H1 (cell line): Measurements from ENCODE around the gene PPBP. TPM values are rescaled to one million over a fixed set of nuclear protein-coding genes. Genes with fewer than 3 reads are reported as not detected.
"Not testable (repeated sequence)": the region's sequence is repeated elsewhere in the genome, so short reads cannot be mapped to it uniquely, and the experiment has no call there.

Source experiments
- CTCF ChIA-PET: fragments of 300-600 bp; sonication (Branson Sonifier 250); formaldehyde crosslinking; loops from one replicate; lab custom pipeline; 2021; ENCODE audit not compliant: partially characterized antibody; lab: Charles Lee
- POLR2A ChIA-PET: fragments of 300-600 bp; sonication (Branson Sonifier 250); formaldehyde crosslinking; loops from one replicate; lab custom pipeline; 2021; ENCODE audit warnings: inconsistent platforms; ENCODE audit not compliant: partially characterized antibody; lab: Charles Lee
- DNase-seq, 2 experiments: peaks; one replicate each; pipeline versions ENCODE4 v3.0.0 to v3.0.0-alpha.2; 2010 to 2022; ENCODE audit warnings: low spot score in 2 of 2, low read depth in 1 of 2, mixed read lengths in 1 of 2
- FAIRE-seq: peaks from 2 replicates; lab custom pipeline; 2011; peaks lifted over from hg19 to GRCh38; lab: Jason Lieb, UNC
- H2AFZ ChIP-seq: 2 replicates; pipeline ENCODE4 v1.8.1; 2012; ENCODE audit warnings: low read length, inconsistent platforms
- H2AK5ac ChIP-seq: 2 replicates; pipeline ENCODE4 v1.6.1; 2013; ENCODE audit warnings: low read depth, low read length
- H2BK120ac ChIP-seq: replicated peaks from 2 replicates; pipeline ENCODE3; 2013; ENCODE audit warnings: low read depth, low read length, inconsistent platforms
- H2BK12ac ChIP-seq: 2 replicates; pipeline ENCODE4 v1.6.1; 2013; ENCODE audit warnings: low read depth, low read length
- H2BK15ac ChIP-seq: 2 replicates; pipeline ENCODE4 v1.6.1; 2013; ENCODE audit warnings: low read length
- H2BK20ac ChIP-seq: 2 replicates; pipeline ENCODE4 v1.6.1; 2013; ENCODE audit warnings: low read length
- H2BK5ac ChIP-seq: 2 replicates; pipeline ENCODE4 v1.6.1; 2013; ENCODE audit warnings: low read depth, low read length
- H3K14ac ChIP-seq: 2 replicates; pipeline ENCODE4 v1.6.1; 2013; ENCODE audit warnings: inconsistent platforms; ENCODE audit not compliant: insufficient read length
- H3K18ac ChIP-seq: 2 replicates; pipeline ENCODE4 v1.6.1; 2013; ENCODE audit warnings: low read length; ENCODE audit errors: extremely low read depth
- H3K23ac ChIP-seq: 2 replicates; pipeline ENCODE4 v1.6.1; 2013; ENCODE audit warnings: inconsistent platforms; ENCODE audit not compliant: insufficient read length
- H3K23me2 ChIP-seq: 2 replicates; pipeline ENCODE4 v1.6.1; 2013; ENCODE audit warnings: low read depth, low read length
- H3K27ac ChIP-seq: 2 replicates; pipeline ENCODE4 v1.6.1; 2011; ENCODE audit warnings: low read depth, low read length, inconsistent platforms
- H3K27me3 ChIP-seq, 4 experiments: replicated peaks in 1 of 4; 1 replicate in 1 of 4; 2 replicates in 3 of 4; pipeline versions ENCODE4 v1.6.1 to v1.8.1; 2011 to 2013; ENCODE audit warnings: low read length in 3 of 4, mild to moderate bottlenecking in 3 of 4, inconsistent platforms in 2 of 4, mixed read lengths in 2 of 4, moderate library complexity in 1 of 4; ENCODE audit not compliant: control insufficient read depth in 3 of 4, insufficient read depth in 3 of 4; ENCODE audit errors: extremely low read depth in 1 of 4
- H3K36me3 ChIP-seq, 4 experiments: 2 replicates each; pipeline versions ENCODE4 v1.6.1 to v1.8.1; 2011 to 2013; ENCODE audit warnings: mild to moderate bottlenecking in 4 of 4, low read length in 3 of 4, moderate library complexity in 2 of 4, control low read depth in 1 of 4, inconsistent platforms in 1 of 4; ENCODE audit not compliant: insufficient read depth in 4 of 4, control insufficient read depth in 2 of 4
- H3K4ac ChIP-seq: replicated peaks from 2 replicates; pipeline ENCODE3; 2013; ENCODE audit warnings: low read length, low read depth, mixed read lengths, inconsistent platforms; ENCODE audit not compliant: insufficient read length
- H3K4me1 ChIP-seq, 4 experiments: replicated peaks in 1 of 4; 1 replicate in 1 of 4; 2 replicates in 3 of 4; pipeline versions ENCODE4 v1.6.1 to v1.8.1; 2011 to 2013; ENCODE audit warnings: low read length in 3 of 4, inconsistent platforms in 2 of 4, mixed read lengths in 1 of 4; ENCODE audit not compliant: insufficient read depth in 4 of 4, control insufficient read depth in 3 of 4
- H3K4me2 ChIP-seq, 2 experiments: 2 replicates each; pipeline versions ENCODE4 v1.6.1 to v1.8.1; 2011 to 2013; ENCODE audit warnings: low read depth in 2 of 2, low read length in 2 of 2, control low read depth in 1 of 2, inconsistent platforms in 1 of 2, mild to moderate bottlenecking in 1 of 2; ENCODE audit not compliant: insufficient read depth in 1 of 2
- H3K4me3 ChIP-seq, 4 experiments: fragments of 200-600, 300-600 bp in 1 of 4; sonication (generic), shearing (Covaris generic), sonication (Bioruptor Twin) in 1 of 4; 2 replicates each; pipeline versions ENCODE4 v1.5.1 to v1.8.1; 2011 to 2016; ENCODE audit warnings: low read length in 4 of 4, low read depth in 3 of 4, control low read depth in 2 of 4, inconsistent platforms in 2 of 4, mild to moderate bottlenecking in 2 of 4, mixed read lengths in 1 of 4, moderate library complexity in 1 of 4; ENCODE audit not compliant: insufficient read depth in 2 of 4; ENCODE audit errors: extremely low read depth in 1 of 4
- H3K56ac ChIP-seq: replicated peaks from 2 replicates; pipeline ENCODE3; 2013; ENCODE audit warnings: low read depth, mild to moderate bottlenecking, mixed read lengths, low read length, inconsistent platforms; ENCODE audit not compliant: insufficient read length
- H3K79me1 ChIP-seq: 2 replicates; pipeline ENCODE4 v1.6.1; 2013; ENCODE audit warnings: low read depth, low read length, control low read depth
- H3K79me2 ChIP-seq, 2 experiments: 2 replicates each; pipeline versions ENCODE4 v1.6.1 to v1.8.1; 2012 to 2013; ENCODE audit warnings: low read length in 2 of 2, mild to moderate bottlenecking in 2 of 2, inconsistent platforms in 1 of 2; ENCODE audit not compliant: insufficient read depth in 2 of 2, control insufficient read depth in 1 of 2
- H3K9ac ChIP-seq, 4 experiments: replicated peaks in 1 of 4; 1 replicate in 1 of 4; 2 replicates in 3 of 4; pipeline versions ENCODE4 v1.6.1 to v1.8.1; 2011 to 2013; ENCODE audit warnings: low read depth in 3 of 4, low read length in 3 of 4, control low read depth in 2 of 4, mild to moderate bottlenecking in 2 of 4, moderate library complexity in 2 of 4, inconsistent platforms in 1 of 4; ENCODE audit errors: extremely low read depth in 1 of 4
- H3K9me3 ChIP-seq, 2 experiments: 2 replicates each; pipeline versions ENCODE4 v1.6.1 to v1.8.1; 2012 to 2013; ENCODE audit warnings: mild to moderate bottlenecking in 2 of 2, moderate library complexity in 2 of 2, control low read depth in 1 of 2, inconsistent platforms in 1 of 2, low read depth in 1 of 2, low read length in 1 of 2, mixed read lengths in 1 of 2; ENCODE audit not compliant: insufficient read depth in 2 of 2
- H4K20me1 ChIP-seq, 2 experiments: replicated peaks in 1 of 2; 2 replicates each; pipeline versions ENCODE3 to v1.8.1; 2011 to 2013; ENCODE audit warnings: inconsistent platforms in 2 of 2, low read length in 2 of 2, mild to moderate bottlenecking in 1 of 2; ENCODE audit not compliant: insufficient read depth in 2 of 2, control insufficient read depth in 1 of 2
- H4K5ac ChIP-seq: 2 replicates; pipeline ENCODE4 v1.6.1; 2013; ENCODE audit warnings: low read length, low read depth, mixed read lengths, inconsistent platforms; ENCODE audit not compliant: insufficient read length
- H4K8ac ChIP-seq: 2 replicates; pipeline ENCODE4 v1.8.0; 2013; ENCODE audit warnings: mild to moderate bottlenecking, moderate library complexity, low read length, inconsistent platforms; ENCODE audit not compliant: insufficient read depth; ENCODE audit errors: extremely low read depth
- H4K91ac ChIP-seq: replicated peaks from 2 replicates; pipeline ENCODE3; 2013; ENCODE audit warnings: low read length, mixed read lengths, inconsistent platforms; ENCODE audit not compliant: insufficient read length
- WGBS, 2 experiments: shearing (Covaris generic) in 1 of 2; methylation state at CpG; one replicate each; pipeline versions ENCODE4 v1.1.6 to v1.1.7; 2013 to 2015; ENCODE audit warnings: low lambda C conversion rate in 2 of 2, mixed read lengths in 2 of 2, inconsistent platforms in 1 of 2, low coverage in 1 of 2, missing lambda C conversion rate in 1 of 2; ENCODE audit not compliant: insufficient replicate concordance in 2 of 2, insufficient coverage in 1 of 2, insufficient read length in 1 of 2; ENCODE audit errors: extremely low coverage in 1 of 2, missing lambda C conversion rate in 1 of 2; 5-methylcytosine and 5-hydroxymethylcytosine counted together
- polyA plus RNA-seq, 7 experiments: library from polyadenylated mRNA; depleted of rRNA in 3 of 7; stranded (reverse) in 5 of 7; unstranded in 2 of 7; fragments of >200 nt in 5 of 7; fragments of 200-250 nt in 2 of 7; gene quantifications; 1 replicate in 5 of 7; 2 replicates in 1 of 7; 4 replicates in 1 of 7; pipeline versions ENCODE4 v1.2.1 to v1.2.3, GENCODE V29; 2011 to 2013; ENCODE audit warnings: missing spikeins in 2 of 7, mixed read lengths in 2 of 7
- total RNA-seq: library from RNA; stranded (reverse); fragmentation: NEBNext Ultra II Directional; extraction: Animal tissue kit (Norgen Biotek cat#: 25700); gene quantifications from 2 replicates; pipeline ENCODE4 v1.2.1, GENCODE V29; 2021

Gene PPBP
- total and polyA plus RNA-seq, 2 of the 8 experiments (the other 6 are each of a cell fraction or from before 2014, with no cell fraction given): 0.18 to 0.43 TPM

- H3K9me3 ChIP-seq, H3K18ac ChIP-seq, FAIRE-seq, H3K4ac ChIP-seq, H3K79me1 ChIP-seq, H3K4me3 ChIP-seq, H3K9ac ChIP-seq, DNase-seq, H4K20me1 ChIP-seq, H2BK5ac ChIP-seq, H2AK5ac ChIP-seq, H3K4me1 ChIP-seq, H4K91ac ChIP-seq, H3K14ac ChIP-seq, H4K8ac ChIP-seq, H3K79me2 ChIP-seq, H3K23me2 ChIP-seq, H3K23ac ChIP-seq, H3K56ac ChIP-seq, H2BK120ac ChIP-seq, H2AFZ ChIP-seq, H2BK20ac ChIP-seq, H2BK12ac ChIP-seq, H3K27ac ChIP-seq, H3K4me2 ChIP-seq, H4K5ac ChIP-seq, H3K36me3 ChIP-seq, H2BK15ac ChIP-seq: not testable (repeated sequence)
- WGBS, 2 experiments: 76% methylated on average over 8 of the region's 8 CpGs; no CpG with 5 or more reads in 1 of the 2 experiments
- ChIA-PET POLR2A (interaction anchor here (1.0 kb wide), 1 partner anchor 48 kb away, joined by 4 read pairs; the partner anchor contains the start of gene CXCL5), CTCF (interaction anchor here (1.1 kb wide), 1 partner anchor 12 kb away, joined by 4 read pairs; no protein-coding TSS in a partner anchor)
- peaks cover 6 to 26% (median 15%) of the 10 kb centered on the region in 4 experiments for H3K27me3 ChIP-seq
Measured at GRCh38 chr4:73950376-73950920, 37.5 kb downstream of the PPBP start.
